ENCODE data around the gene HIVEP3.
"Not testable (repeated sequence)": the region's sequence is repeated elsewhere in the genome, so short reads cannot be mapped to it uniquely, and the experiment has no call there.

The HIVEP3 gene

DNA sequence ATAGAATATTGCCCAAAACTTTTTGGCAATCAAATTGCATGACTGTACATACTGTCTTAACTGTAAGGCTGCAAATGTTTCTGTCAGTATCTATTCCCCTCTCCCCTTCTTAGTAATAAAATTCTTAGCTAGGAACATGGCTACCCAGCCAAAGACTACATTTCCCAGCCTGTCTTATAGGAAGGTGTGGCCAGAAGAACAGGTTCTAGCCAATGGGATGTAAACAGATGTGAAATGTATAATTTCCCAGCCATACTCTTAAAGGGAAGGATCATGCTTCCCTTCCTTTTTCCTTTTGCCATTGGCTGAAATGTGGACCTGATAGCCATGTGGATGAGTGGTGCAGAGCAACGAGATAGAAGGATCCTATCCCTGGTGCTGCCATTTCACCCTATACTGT is 7.0 kb upstream of the HIVEP3 start:
- Histone ChIP-seq H3K9me3 (ENCODE audit: control insufficient read depth in 1 of 2, low read length in 2 of 2) (peaks cover 0 to 4% of the 10 kb centered on the region in 2 donors), H3K4me1 (ENCODE audit: control insufficient read depth in 1 of 2, insufficient read depth in 2 of 2, low read length in 2 of 2) (no peaks in the 10 kb centered on the region), H3K27me3 (ENCODE audit: control insufficient read depth in 1 of 2, insufficient read depth in 2 of 2, low read length in 2 of 2) (no peaks in the 10 kb centered on the region), H3K9ac (ENCODE audit: low read depth in 1 of 2, low read length in 2 of 2) (no peak overlapping the region), H3K27ac (ENCODE audit: low read depth, low read length) (no peak overlapping the region), H3K4me3 (ENCODE audit: low read depth in 1 of 2, low read length in 2 of 2) (no peak overlapping the region), H3K36me3 (ENCODE audit: control insufficient read depth in 1 of 2, insufficient read depth in 2 of 2, low read length in 2 of 2) (no peaks in the 10 kb centered on the region)

DNA sequence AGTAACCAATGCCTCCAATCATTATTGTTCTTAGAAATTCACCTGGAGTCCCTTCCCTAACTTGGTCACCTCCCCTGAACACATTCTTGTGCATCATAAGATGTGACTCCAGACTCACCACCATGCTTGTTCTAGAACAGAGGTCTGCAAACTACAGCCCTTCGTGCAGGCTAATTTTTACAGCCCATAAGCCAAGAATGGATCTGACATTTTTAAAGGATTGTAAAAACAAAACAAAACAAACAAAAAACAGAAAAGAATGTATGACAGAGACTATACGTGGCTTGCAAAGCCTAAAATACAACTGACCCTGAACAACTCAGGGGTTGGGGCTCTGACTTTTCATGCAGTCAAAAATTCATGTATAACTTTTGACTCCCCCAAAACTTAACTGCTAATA is 6.2 kb upstream of the HIVEP3 start:
- H3K27ac ChIP-seq (ENCODE audit: low read depth, low read length), result no peak overlapping the region
- no peaks in the 10 kb centered on the region for H3K4me1 ChIP-seq (ENCODE audit: control insufficient read depth in 1 of 2, insufficient read depth in 2 of 2, low read length in 2 of 2)
- H3K4me3 ChIP-seq (ENCODE audit: low read depth in 1 of 2, low read length in 2 of 2), result no peak overlapping the region
- no peak overlapping the region for H3K9ac ChIP-seq (ENCODE audit: low read depth in 1 of 2, low read length in 2 of 2)
- no peaks in the 10 kb centered on the region for H3K27me3 ChIP-seq (ENCODE audit: control insufficient read depth in 1 of 2, insufficient read depth in 2 of 2, low read length in 2 of 2)
- H3K36me3 ChIP-seq (ENCODE audit: control insufficient read depth in 1 of 2, insufficient read depth in 2 of 2, low read length in 2 of 2), result no peaks in the 10 kb centered on the region
- peaks cover 0 to 4% of the 10 kb centered on the region in 2 donors for H3K9me3 ChIP-seq (ENCODE audit: control insufficient read depth in 1 of 2, low read length in 2 of 2)

DNA sequence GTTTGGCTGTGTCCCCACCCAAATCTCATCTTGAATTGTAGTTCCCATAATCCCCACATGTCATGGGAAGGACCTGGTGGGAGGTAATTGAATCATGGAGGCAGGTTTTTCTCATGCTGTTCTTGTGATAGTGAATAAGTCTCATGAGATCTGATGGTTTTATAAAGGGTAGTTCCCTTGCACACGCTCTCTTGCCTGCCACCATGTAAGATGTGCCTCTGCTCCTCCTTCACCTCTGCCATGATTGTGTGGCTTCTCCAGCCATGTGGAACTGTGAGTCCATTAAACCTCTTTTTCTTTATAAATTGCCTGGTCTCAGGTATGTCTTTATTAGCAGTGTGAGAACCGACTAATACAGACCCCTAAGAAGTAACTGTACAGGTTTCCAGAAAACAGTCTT is 2.5 kb upstream of the HIVEP3 start:
- H3K4me3 ChIP-seq (ENCODE audit: low read depth in 1 of 2, low read length in 2 of 2); H3K27ac ChIP-seq (ENCODE audit: low read depth, low read length); H3K36me3 ChIP-seq (ENCODE audit: control insufficient read depth in 1 of 2, insufficient read depth in 2 of 2, low read length in 2 of 2); H3K9ac ChIP-seq (ENCODE audit: low read depth in 1 of 2, low read length in 2 of 2); H3K9me3 ChIP-seq (ENCODE audit: control insufficient read depth in 1 of 2, low read length in 2 of 2): not testable (repeated sequence)
- H3K4me1 ChIP-seq (ENCODE audit: control insufficient read depth in 1 of 2, insufficient read depth in 2 of 2, low read length in 2 of 2), result peaks cover 10 to 18% of the 10 kb centered on the region in 2 donors
- H3K27me3 ChIP-seq (ENCODE audit: control insufficient read depth in 1 of 2, insufficient read depth in 2 of 2, low read length in 2 of 2), result peaks cover 14 to 18% of the 10 kb centered on the region in 2 donors

DNA sequence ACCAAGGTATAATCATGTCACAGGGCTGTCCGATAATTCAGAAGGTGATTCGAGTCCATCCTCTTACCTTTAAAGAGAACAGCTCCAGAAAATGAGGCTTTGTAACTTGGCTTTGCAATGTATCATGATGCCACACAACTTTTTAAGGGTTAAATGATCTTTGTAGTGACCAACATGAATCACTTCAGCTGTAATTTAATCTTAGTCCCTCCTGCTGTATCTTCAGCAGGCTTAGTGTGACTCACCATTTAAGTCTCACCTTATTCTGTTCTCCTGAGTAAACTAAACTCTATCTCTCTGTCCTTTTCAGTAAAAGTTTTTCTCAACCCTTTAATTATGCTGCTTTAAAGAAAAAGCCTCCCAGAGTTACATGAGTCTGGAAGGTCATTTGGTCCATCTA is 1.9 kb upstream of the HIVEP3 start:
- Histone ChIP-seq H3K27ac (ENCODE audit: low read depth, low read length) (no peak overlapping the region), H3K36me3 (ENCODE audit: control insufficient read depth in 1 of 2, insufficient read depth in 2 of 2, low read length in 2 of 2) (no peaks in the 10 kb centered on the region)

GRCh38 chr1:41919764-41920397 is 1.2 kb upstream of the HIVEP3 start:
- H3K9me3 ChIP-seq (ENCODE audit: control insufficient read depth in 1 of 2, low read length in 2 of 2), result peaks cover 0 to 4% of the 10 kb centered on the region in 2 donors
- H3K36me3 ChIP-seq (ENCODE audit: control insufficient read depth in 1 of 2, insufficient read depth in 2 of 2, low read length in 2 of 2), result no peaks in the 10 kb centered on the region
- H3K27me3 ChIP-seq (ENCODE audit: control insufficient read depth in 1 of 2, insufficient read depth in 2 of 2, low read length in 2 of 2), result peaks cover 14 to 18% of the 10 kb centered on the region in 2 donors
- peak overlapping the region; percentile 50 for H3K27ac ChIP-seq (ENCODE audit: low read depth, low read length)
- peaks cover 10 to 18% of the 10 kb centered on the region in 2 donors for H3K4me1 ChIP-seq (ENCODE audit: control insufficient read depth in 1 of 2, insufficient read depth in 2 of 2, low read length in 2 of 2)
- H3K9ac ChIP-seq (ENCODE audit: low read depth in 1 of 2, low read length in 2 of 2), result peak overlapping the region in 1 of 2 donors; percentile 34
- peak overlapping the region; percentile 55 to 56 for H3K4me3 ChIP-seq (ENCODE audit: low read depth in 1 of 2, low read length in 2 of 2)

More for the DNA sequence above, 1.9 kb upstream of the HIVEP3 start:
- no peak overlapping the region for H3K9ac ChIP-seq (ENCODE audit: low read depth in 1 of 2, low read length in 2 of 2)
- H3K4me1 ChIP-seq (ENCODE audit: control insufficient read depth in 1 of 2, insufficient read depth in 2 of 2, low read length in 2 of 2), result peaks cover 10 to 18% of the 10 kb centered on the region in 2 donors
- no peak overlapping the region for H3K4me3 ChIP-seq (ENCODE audit: low read depth in 1 of 2, low read length in 2 of 2)
- H3K27me3 ChIP-seq (ENCODE audit: control insufficient read depth in 1 of 2, insufficient read depth in 2 of 2, low read length in 2 of 2), result peaks cover 14 to 18% of the 10 kb centered on the region in 2 donors
- H3K9me3 ChIP-seq (ENCODE audit: control insufficient read depth in 1 of 2, low read length in 2 of 2), result peaks cover 0 to 4% of the 10 kb centered on the region in 2 donors

DNA sequence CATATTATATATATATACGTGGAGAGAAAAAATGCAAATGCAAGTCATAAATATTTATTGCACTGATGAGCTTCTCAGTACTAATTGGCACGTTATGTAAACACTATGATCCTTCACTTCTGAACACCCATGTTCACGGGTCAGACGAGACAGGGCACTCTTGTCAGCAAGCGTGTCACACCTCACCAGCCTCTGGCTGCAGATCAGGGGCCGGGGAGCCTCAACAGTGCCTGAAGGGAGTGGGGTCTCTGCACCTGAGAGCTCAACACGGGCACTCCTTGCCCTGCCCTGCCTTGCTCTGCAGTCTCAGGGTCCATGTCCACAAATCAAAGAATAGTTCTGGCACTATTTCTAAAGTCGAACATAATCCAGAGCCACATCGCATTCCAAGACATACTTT is 409 bp upstream of the HIVEP3 start:
- no peaks in the 10 kb centered on the region for H3K36me3 ChIP-seq (ENCODE audit: control insufficient read depth in 1 of 2, insufficient read depth in 2 of 2, low read length in 2 of 2)
- no peak overlapping the region for H3K9ac ChIP-seq (ENCODE audit: low read depth in 1 of 2, low read length in 2 of 2)
- H3K27ac ChIP-seq (ENCODE audit: low read depth, low read length), result no peak overlapping the region
- H3K27me3 ChIP-seq (ENCODE audit: control insufficient read depth in 1 of 2, insufficient read depth in 2 of 2, low read length in 2 of 2), result peaks cover 14 to 18% of the 10 kb centered on the region in 2 donors
- H3K9me3 ChIP-seq (ENCODE audit: control insufficient read depth in 1 of 2, low read length in 2 of 2), result peaks cover 0 to 4% of the 10 kb centered on the region in 2 donors
- peaks cover 10 to 18% of the 10 kb centered on the region in 2 donors for H3K4me1 ChIP-seq (ENCODE audit: control insufficient read depth in 1 of 2, insufficient read depth in 2 of 2, low read length in 2 of 2)
- no peak overlapping the region for H3K4me3 ChIP-seq (ENCODE audit: low read depth in 1 of 2, low read length in 2 of 2)

DNA sequence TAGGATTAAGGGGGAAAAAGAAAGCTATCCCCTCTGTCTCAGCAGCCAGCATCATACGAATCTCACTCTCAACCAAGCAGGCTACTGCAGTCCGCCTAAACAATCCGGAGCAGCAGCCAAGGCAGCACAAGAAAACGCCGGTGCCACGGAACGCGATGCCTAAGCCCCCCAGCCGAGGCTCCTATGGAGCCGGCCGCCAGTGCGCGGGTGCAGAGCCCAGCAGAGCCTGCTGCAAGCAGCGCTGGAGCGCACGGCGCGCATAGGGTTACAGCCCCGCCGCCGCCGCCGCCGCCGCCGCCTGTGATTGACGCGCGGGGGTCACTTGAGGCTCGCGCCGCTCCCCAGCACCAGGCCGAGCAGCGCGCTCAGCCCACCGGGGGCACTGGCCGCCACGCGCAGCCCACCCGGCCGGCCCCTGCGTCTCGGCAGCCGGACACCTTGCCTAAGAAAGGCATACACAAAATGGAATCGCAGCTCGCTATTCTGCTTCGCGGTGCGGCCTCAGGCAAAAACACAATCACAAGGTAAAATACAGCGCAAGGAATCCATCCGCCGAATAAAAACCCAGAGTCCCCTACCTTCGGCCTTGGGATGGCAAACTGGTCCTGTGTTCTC is 780 bp downstream of the HIVEP3 start:
- H3K36me3 ChIP-seq (ENCODE audit: control insufficient read depth in 1 of 2, insufficient read depth in 2 of 2, low read length in 2 of 2), result no peaks in the 10 kb centered on the region
- no peak overlapping the region for H3K27ac ChIP-seq (ENCODE audit: low read depth, low read length)
- peaks cover 14 to 18% of the 10 kb centered on the region in 2 donors for H3K27me3 ChIP-seq (ENCODE audit: control insufficient read depth in 1 of 2, insufficient read depth in 2 of 2, low read length in 2 of 2)
- H3K4me3 ChIP-seq (ENCODE audit: low read depth in 1 of 2, low read length in 2 of 2), result peak overlapping the region; percentile 65 to 66
- H3K9ac ChIP-seq (ENCODE audit: low read depth in 1 of 2, low read length in 2 of 2), result peak overlapping the region in 1 of 2 donors; percentile 35
- H3K4me1 ChIP-seq (ENCODE audit: control insufficient read depth in 1 of 2, insufficient read depth in 2 of 2, low read length in 2 of 2), result peaks cover 10 to 18% of the 10 kb centered on the region in 2 donors
- H3K9me3 ChIP-seq (ENCODE audit: control insufficient read depth in 1 of 2, low read length in 2 of 2), result no peaks in the 10 kb centered on the region

DNA sequence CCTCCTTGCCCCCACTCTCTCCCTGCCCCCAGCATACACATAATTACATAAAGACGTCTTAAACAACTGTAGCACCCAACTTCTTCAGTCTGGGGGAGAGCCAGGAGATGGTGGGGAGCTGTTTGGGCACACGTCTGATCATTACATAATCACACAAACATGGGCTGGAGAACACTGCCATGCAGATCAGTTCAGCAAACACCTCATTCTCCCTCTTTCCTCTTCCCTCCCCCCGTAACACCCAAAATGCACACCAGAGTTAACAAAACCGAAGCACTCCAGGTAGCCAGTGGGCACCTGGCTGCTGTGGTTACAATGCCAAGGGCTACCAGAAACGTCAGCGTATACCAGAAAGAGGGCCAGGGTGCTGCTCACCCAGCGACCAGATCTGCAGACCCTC is 1.6 kb downstream of the HIVEP3 start:
- H3K4me1 ChIP-seq (ENCODE audit: control insufficient read depth in 1 of 2, insufficient read depth in 2 of 2, low read length in 2 of 2), result peaks cover 10 to 18% of the 10 kb centered on the region in 2 donors
- H3K9me3 ChIP-seq (ENCODE audit: control insufficient read depth in 1 of 2, low read length in 2 of 2), result no peaks in the 10 kb centered on the region
- peak overlapping the region in 1 of 2 donors; percentile 66 for H3K4me3 ChIP-seq (ENCODE audit: low read depth in 1 of 2, low read length in 2 of 2)
- H3K27me3 ChIP-seq (ENCODE audit: control insufficient read depth in 1 of 2, insufficient read depth in 2 of 2, low read length in 2 of 2), result peaks cover 14 to 18% of the 10 kb centered on the region in 2 donors
- H3K9ac ChIP-seq (ENCODE audit: low read depth in 1 of 2, low read length in 2 of 2), result no peak overlapping the region
- no peak overlapping the region for H3K27ac ChIP-seq (ENCODE audit: low read depth, low read length)
- H3K36me3 ChIP-seq (ENCODE audit: control insufficient read depth in 1 of 2, insufficient read depth in 2 of 2, low read length in 2 of 2), result no peaks in the 10 kb centered on the region

GRCh38 chr1:41915786-41916571 is 2.7 kb downstream of the HIVEP3 start:
- H3K4me3 ChIP-seq (ENCODE audit: low read depth in 1 of 2, low read length in 2 of 2), result no peak overlapping the region
- H3K27ac ChIP-seq (ENCODE audit: low read depth, low read length), result no peak overlapping the region
- peaks cover 14 to 18% of the 10 kb centered on the region in 2 donors for H3K27me3 ChIP-seq (ENCODE audit: control insufficient read depth in 1 of 2, insufficient read depth in 2 of 2, low read length in 2 of 2)
- H3K9ac ChIP-seq (ENCODE audit: low read depth in 1 of 2, low read length in 2 of 2), result no peak overlapping the region
- no peaks in the 10 kb centered on the region for H3K9me3 ChIP-seq (ENCODE audit: control insufficient read depth in 1 of 2, low read length in 2 of 2)
- peaks cover 10 to 18% of the 10 kb centered on the region in 2 donors for H3K4me1 ChIP-seq (ENCODE audit: control insufficient read depth in 1 of 2, insufficient read depth in 2 of 2, low read length in 2 of 2)
- no peaks in the 10 kb centered on the region for H3K36me3 ChIP-seq (ENCODE audit: control insufficient read depth in 1 of 2, insufficient read depth in 2 of 2, low read length in 2 of 2)

- no peak overlapping the region for H3K9ac ChIP-seq (ENCODE audit: low read depth in 1 of 2, low read length in 2 of 2)
- no peak overlapping the region for H3K27ac ChIP-seq (ENCODE audit: low read depth, low read length)
Observed at GRCh38 chr1:41914516-41914915, 4.2 kb downstream of the HIVEP3 start.

More at GRCh38 chr1:41914516-41914915, 4.2 kb downstream of the HIVEP3 start:
- no peak overlapping the region for H3K4me3 ChIP-seq (ENCODE audit: low read depth in 1 of 2, low read length in 2 of 2)
- H3K4me1 ChIP-seq (ENCODE audit: control insufficient read depth in 1 of 2, insufficient read depth in 2 of 2, low read length in 2 of 2), result peaks cover 10 to 18% of the 10 kb centered on the region in 2 donors
- peaks cover 14 to 17% of the 10 kb centered on the region in 2 donors for H3K27me3 ChIP-seq (ENCODE audit: control insufficient read depth in 1 of 2, insufficient read depth in 2 of 2, low read length in 2 of 2)
- H3K36me3 ChIP-seq (ENCODE audit: control insufficient read depth in 1 of 2, insufficient read depth in 2 of 2, low read length in 2 of 2), result no peaks in the 10 kb centered on the region
- H3K9me3 ChIP-seq (ENCODE audit: control insufficient read depth in 1 of 2, low read length in 2 of 2), result no peaks in the 10 kb centered on the region

Data from duodenal mucosa (tissue), 2 donors.